ENCODE results near the gene NFIA. TPM values are rescaled to one million over a fixed set of nuclear protein-coding genes. Genes with fewer than 3 reads are reported as not detected.
A peak's percentile ranks its signal among the peaks of the same experiment; 100 is the strongest.

NFIA gene
- polyA plus RNA-seq, 1 donor, result 9.6 TPM

DNA sequence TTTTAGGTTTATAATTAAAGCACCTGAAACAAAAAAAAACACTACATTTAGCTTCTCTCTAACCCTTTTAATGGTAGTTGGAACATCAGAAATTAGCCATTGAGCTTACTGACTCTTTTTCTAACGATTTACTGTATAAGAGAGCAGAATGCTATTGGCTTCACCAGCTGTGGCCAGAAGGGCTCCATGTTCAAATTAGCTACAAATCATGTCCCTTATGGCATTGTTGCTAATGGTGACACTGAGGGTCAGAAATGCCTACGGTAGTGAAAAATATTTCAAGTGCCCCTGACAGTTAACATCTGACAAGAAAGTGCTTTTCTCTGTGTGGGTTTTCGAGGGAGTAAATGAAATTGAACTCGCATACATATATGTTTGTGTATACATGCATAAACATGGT is 232.7 kb downstream of the NFIA start:
- H3K27me3 ChIP-seq (ENCODE audit: control insufficient read depth, insufficient read depth, low read length), result no peaks in the 10 kb centered on the region
- 83% methylated on average over 2 of the region's 4 CpGs for WGBS (ENCODE audit: insufficient coverage, low lambda C conversion rate)
- DNase-seq, result no peak

DNA sequence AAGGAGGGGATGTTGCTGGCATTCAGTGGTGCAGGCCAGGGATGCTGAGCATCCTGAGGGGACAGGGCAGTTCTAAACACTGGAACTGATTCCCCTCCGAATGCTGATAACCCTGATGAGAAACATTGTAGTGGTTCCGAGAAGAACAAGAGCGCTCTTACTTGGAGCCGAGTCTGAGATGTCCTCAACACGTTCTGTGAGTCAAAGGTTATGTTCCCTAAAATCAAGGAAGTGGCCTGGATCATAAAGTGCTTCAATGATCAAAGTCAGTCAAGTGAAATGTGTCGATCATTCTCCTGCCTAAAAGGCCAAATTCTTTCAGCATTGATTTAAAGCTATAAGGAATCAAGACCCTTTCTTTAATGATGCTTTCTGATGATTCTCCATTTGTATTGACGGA is 234.1 kb downstream of the NFIA start:
- Histone ChIP-seq H3K36me3 (ENCODE audit: control insufficient read depth, insufficient read depth, low read length) (peaks cover 2% of the 10 kb centered on the region), H3K9me3 (ENCODE audit: control insufficient read depth, low read depth, low read length) (no peaks in the 10 kb centered on the region), H3K4me3 (ENCODE audit: low read length) (no peak overlapping the region), H3K4me1 (ENCODE audit: control insufficient read depth, insufficient read depth, low read length) (peaks cover 6% of the 10 kb centered on the region), H3K27me3 (ENCODE audit: control insufficient read depth, insufficient read depth, low read length) (no peaks in the 10 kb centered on the region), H3K27ac (ENCODE audit: low read length) (no peak overlapping the region)
- no peak for DNase-seq
- WGBS (ENCODE audit: insufficient coverage, low lambda C conversion rate), result no CpG with 5 or more reads among the region's 7 CpGs

More for the DNA sequence above, 232.7 kb downstream of the NFIA start:
- H3K27ac ChIP-seq (ENCODE audit: low read length), result no peak overlapping the region
- H3K4me3 ChIP-seq (ENCODE audit: low read length), result no peak overlapping the region
- H3K36me3 ChIP-seq (ENCODE audit: control insufficient read depth, insufficient read depth, low read length), result peaks cover 2% of the 10 kb centered on the region
- H3K9me3 ChIP-seq (ENCODE audit: control insufficient read depth, low read depth, low read length), result no peaks in the 10 kb centered on the region
- H3K4me1 ChIP-seq (ENCODE audit: control insufficient read depth, insufficient read depth, low read length), result peaks cover 5% of the 10 kb centered on the region

DNA sequence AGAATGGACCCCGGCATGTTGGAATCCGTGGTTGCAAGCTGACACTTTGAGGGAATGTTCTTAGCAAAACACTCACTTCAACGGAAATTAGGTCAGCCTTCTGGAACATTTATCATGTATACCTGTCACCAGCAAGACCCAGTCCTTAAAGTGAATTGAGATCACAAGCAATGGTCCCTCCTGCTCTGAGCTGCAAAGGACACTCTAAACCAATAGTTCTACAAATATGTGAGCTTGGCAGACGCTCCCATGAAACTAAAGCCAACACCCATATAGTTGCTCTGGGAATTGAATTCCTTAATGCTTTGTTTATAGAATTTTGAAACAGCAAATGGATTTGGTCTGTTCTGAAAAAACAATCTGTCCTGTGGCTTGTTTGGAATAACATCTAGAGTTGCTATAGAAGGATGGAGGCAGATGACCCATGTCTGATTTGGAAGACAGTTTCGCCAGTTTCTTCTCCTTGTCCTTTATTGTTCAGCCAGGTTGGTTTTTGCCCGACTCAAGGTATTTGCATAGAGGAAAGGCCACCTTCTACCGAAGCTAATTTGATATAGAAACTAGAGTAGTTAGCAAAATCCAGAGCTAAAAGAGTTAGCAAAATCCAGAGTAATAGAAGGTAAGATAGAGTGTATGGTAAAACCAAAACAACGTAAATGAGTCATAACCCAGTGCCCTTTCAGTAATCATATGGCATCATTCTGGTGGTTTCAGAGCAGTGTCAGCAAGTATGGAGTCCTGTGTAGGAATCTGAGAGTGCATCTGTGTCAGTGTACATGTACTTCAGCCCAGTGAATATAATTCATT is 236.2 kb downstream of the NFIA start:
- Histone ChIP-seq H3K27ac (ENCODE audit: low read length) (peak overlapping the region; percentile 3), H3K36me3 (ENCODE audit: control insufficient read depth, insufficient read depth, low read length) (peaks cover 2% of the 10 kb centered on the region), H3K9me3 (ENCODE audit: control insufficient read depth, low read depth, low read length) (no peaks in the 10 kb centered on the region), H3K4me1 (ENCODE audit: control insufficient read depth, insufficient read depth, low read length) (peaks cover 8% of the 10 kb centered on the region), H3K27me3 (ENCODE audit: control insufficient read depth, insufficient read depth, low read length) (no peaks in the 10 kb centered on the region), H3K4me3 (ENCODE audit: low read length) (no peak overlapping the region)
- 74% methylated on average over 2 of the region's 8 CpGs for WGBS (ENCODE audit: insufficient coverage, low lambda C conversion rate)
- DNase-seq, result peak in 1 of 2 donors; percentile 47

DNA sequence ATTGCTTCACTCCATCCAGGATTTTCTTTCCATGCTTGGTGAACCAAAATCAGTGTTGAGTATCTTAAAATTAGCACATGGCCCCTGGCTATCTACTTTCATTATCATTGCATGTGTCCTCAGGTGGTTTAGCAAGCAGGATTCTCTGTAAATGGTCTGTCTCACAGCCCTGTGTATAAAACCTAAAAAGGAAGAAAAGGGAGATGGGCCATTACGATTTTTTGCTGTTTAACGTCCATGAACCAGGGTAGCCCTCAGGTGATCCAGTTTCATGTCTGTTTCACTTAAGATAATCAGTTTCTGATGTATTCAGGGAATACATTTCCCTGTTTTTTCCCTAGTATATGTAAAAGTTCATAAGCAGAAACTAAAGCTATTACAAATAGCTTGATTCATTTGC is 238.2 kb downstream of the NFIA start:
- H3K27me3 ChIP-seq (ENCODE audit: control insufficient read depth, insufficient read depth, low read length), result no peaks in the 10 kb centered on the region
- DNase-seq, result no peak
- H3K4me3 ChIP-seq (ENCODE audit: low read length), result no peak overlapping the region
- H3K36me3 ChIP-seq (ENCODE audit: control insufficient read depth, insufficient read depth, low read length), result no peaks in the 10 kb centered on the region
- H3K9me3 ChIP-seq (ENCODE audit: control insufficient read depth, low read depth, low read length), result no peaks in the 10 kb centered on the region
- H3K4me1 ChIP-seq (ENCODE audit: control insufficient read depth, insufficient read depth, low read length), result peaks cover 8% of the 10 kb centered on the region
- no CpG with 5 or more reads among the region's 2 CpGs for WGBS (ENCODE audit: insufficient coverage, low lambda C conversion rate)
- no peak overlapping the region for H3K27ac ChIP-seq (ENCODE audit: low read length)

DNA sequence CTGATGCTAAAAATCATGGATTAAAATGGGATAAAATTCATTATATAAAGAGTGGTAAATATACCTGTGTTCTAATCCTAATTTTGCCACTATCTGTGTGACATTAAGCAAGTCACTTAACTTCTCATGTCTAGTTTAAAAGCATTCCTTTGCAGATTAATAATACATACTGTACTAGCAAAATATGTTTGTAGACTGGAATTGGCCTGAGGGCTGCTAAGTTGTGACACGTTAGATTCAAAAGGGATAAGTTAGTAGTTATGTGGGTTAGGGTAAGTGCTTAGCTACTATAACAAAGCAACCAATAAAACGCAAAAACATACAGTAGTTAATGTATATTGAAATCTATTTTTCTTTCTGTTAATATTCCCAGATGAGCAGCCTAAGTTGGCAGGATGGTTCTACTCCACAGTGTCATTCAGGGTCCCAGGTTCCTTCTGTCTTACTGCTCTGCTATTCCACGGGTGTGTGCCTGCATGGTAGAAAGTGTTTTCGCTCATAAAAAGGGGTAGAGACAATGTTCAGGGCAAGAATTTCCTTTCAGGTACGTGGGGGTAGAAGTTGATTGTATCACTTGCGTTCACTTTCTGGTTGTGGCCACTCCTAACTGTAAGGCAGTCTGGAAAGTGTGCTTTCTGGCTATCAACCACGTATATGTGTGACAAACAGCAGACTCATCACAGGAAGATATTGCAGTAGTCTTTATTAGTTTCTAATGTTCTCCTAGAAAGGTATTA is 239.8 kb downstream of the NFIA start:
- no peak for DNase-seq
- H3K4me1 ChIP-seq (ENCODE audit: control insufficient read depth, insufficient read depth, low read length), result peaks cover 8% of the 10 kb centered on the region
- no peaks in the 10 kb centered on the region for H3K27me3 ChIP-seq (ENCODE audit: control insufficient read depth, insufficient read depth, low read length)
- no peak overlapping the region for H3K4me3 ChIP-seq (ENCODE audit: low read length)
- H3K36me3 ChIP-seq (ENCODE audit: control insufficient read depth, insufficient read depth, low read length), result no peaks in the 10 kb centered on the region
- H3K27ac ChIP-seq (ENCODE audit: low read length), result no peak overlapping the region
- no peaks in the 10 kb centered on the region for H3K9me3 ChIP-seq (ENCODE audit: control insufficient read depth, low read depth, low read length)
- WGBS (ENCODE audit: insufficient coverage, low lambda C conversion rate), result 100% methylated on average over 1 of the region's 7 CpGs

DNA sequence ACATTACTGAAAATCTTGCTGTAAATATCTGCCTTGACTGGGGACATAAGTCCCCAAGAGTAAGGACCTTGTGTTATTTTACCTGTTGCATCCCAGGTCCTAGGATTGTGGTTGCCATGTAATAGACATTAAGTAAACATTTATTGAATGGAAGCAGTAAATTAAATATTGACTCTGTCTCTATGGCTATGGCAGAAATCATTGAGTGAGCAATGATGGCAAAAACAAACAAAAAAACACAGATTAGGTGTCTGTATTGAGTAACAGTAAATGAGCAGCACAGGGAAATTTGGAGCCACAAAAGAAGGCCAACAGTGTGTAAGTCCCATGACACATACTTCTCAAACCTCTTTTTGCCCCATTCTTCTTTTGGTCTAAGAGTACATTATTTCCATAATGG is 240.4 kb downstream of the NFIA start:
- H3K27me3 ChIP-seq (ENCODE audit: control insufficient read depth, insufficient read depth, low read length), result no peaks in the 10 kb centered on the region
- peak in 1 of 2 donors; percentile 17 for DNase-seq
- H3K4me1 ChIP-seq (ENCODE audit: control insufficient read depth, insufficient read depth, low read length), result peaks cover 8% of the 10 kb centered on the region
- no peaks in the 10 kb centered on the region for H3K36me3 ChIP-seq (ENCODE audit: control insufficient read depth, insufficient read depth, low read length)
- H3K9me3 ChIP-seq (ENCODE audit: control insufficient read depth, low read depth, low read length), result no peaks in the 10 kb centered on the region
- no peak overlapping the region for H3K4me3 ChIP-seq (ENCODE audit: low read length)
- H3K27ac ChIP-seq (ENCODE audit: low read length), result no peak overlapping the region

DNA sequence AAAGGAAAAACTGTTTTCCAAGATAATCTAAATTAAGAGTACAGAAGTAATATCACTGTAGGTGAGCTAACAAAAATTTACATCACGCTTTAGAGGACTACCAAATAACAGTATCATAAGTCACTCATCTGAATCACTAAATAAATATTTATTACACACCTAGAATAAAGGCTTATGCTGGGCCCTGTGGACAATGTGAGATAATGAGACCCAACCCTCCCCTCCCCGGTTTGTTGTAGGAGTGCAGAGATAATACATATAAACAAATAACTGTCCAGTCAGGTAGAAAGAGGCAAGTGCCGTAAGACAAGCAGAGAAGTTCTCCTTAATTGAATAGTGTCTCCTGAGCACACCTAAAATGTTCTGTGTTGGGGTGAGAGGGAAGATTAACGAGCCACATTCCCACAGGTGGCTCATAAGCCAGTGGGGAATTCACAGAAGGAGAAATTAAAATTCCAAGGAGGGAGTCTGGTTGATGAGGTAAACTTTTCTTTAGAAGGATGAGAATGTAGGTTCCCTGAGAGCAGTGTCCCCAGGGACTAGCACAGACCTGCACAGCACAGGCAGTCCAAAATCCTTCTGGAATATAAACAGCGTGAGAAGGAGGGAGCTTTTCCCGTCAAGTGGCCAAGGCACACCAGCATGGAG is 241.4 kb downstream of the NFIA start:
- no peak overlapping the region for H3K27ac ChIP-seq (ENCODE audit: low read length)
- H3K4me1 ChIP-seq (ENCODE audit: control insufficient read depth, insufficient read depth, low read length), result peaks cover 8% of the 10 kb centered on the region
- no peak overlapping the region for H3K4me3 ChIP-seq (ENCODE audit: low read length)
- H3K9me3 ChIP-seq (ENCODE audit: control insufficient read depth, low read depth, low read length), result no peaks in the 10 kb centered on the region
- no peaks in the 10 kb centered on the region for H3K36me3 ChIP-seq (ENCODE audit: control insufficient read depth, insufficient read depth, low read length)
- no peaks in the 10 kb centered on the region for H3K27me3 ChIP-seq (ENCODE audit: control insufficient read depth, insufficient read depth, low read length)
- 80% methylated on average over 1 of the region's 6 CpGs for WGBS (ENCODE audit: insufficient coverage, low lambda C conversion rate)
- no peak for DNase-seq

DNA sequence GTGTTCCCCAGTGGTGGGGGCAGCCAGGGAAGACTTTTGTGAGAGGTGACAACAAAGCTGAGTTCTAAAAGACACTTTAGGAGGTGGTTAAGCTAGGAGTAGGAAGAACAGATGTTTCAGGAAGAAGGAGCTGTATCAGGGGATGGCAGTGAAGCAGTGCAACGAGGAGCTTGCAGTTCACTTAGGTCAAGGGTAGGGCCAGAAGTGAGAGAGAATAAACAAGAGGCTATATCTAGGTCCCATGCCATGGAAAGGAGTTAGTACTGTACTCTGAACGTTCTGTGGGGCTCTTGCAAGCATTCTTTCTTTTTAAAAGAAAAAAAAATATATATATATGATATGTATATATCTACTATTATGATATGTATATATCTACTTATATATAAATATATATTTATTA is 244.4 kb downstream of the NFIA start:
- 33% methylated on average over 2 of the region's 2 CpGs for WGBS (ENCODE audit: insufficient coverage, low lambda C conversion rate)
- Histone ChIP-seq H3K4me3 (ENCODE audit: low read length) (no peak overlapping the region), H3K9me3 (ENCODE audit: control insufficient read depth, low read depth, low read length) (no peaks in the 10 kb centered on the region), H3K27ac (ENCODE audit: low read length) (no peak overlapping the region), H3K36me3 (ENCODE audit: control insufficient read depth, insufficient read depth, low read length) (no peaks in the 10 kb centered on the region), H3K27me3 (ENCODE audit: control insufficient read depth, insufficient read depth, low read length) (no peaks in the 10 kb centered on the region), H3K4me1 (ENCODE audit: control insufficient read depth, insufficient read depth, low read length) (peaks cover 2% of the 10 kb centered on the region)
- DNase-seq, result no peak

DNA sequence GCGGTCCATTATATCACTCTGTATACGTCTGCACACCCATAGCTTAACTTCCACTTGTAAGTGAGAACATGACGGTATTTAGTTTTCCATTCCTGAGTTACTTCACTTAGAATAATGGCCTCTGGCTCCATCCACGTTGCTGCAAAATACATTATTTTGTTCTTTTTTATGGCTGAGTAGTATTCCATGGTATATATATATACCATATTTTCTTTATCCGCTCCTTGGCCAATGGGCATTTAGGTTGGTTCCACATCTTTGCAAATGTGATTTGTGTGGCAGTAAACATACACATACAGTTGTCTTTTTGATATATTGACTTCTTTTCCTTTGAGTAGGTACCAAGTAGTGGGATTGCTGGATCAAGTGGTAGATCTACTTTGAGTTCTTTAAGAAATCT is 245.1 kb downstream of the NFIA start:
- H3K27me3 ChIP-seq (ENCODE audit: control insufficient read depth, insufficient read depth, low read length), result no peaks in the 10 kb centered on the region
- DNase-seq, result no peak
- no peak overlapping the region for H3K4me3 ChIP-seq (ENCODE audit: low read length)
- WGBS (ENCODE audit: insufficient coverage, low lambda C conversion rate), result no CpG with 5 or more reads among the region's 5 CpGs
- no peak overlapping the region for H3K27ac ChIP-seq (ENCODE audit: low read length)
- H3K4me1 ChIP-seq (ENCODE audit: control insufficient read depth, insufficient read depth, low read length), result peaks cover under 1% of the 10 kb centered on the region
- no peaks in the 10 kb centered on the region for H3K36me3 ChIP-seq (ENCODE audit: control insufficient read depth, insufficient read depth, low read length)
- no peaks in the 10 kb centered on the region for H3K9me3 ChIP-seq (ENCODE audit: control insufficient read depth, low read depth, low read length)

DNA sequence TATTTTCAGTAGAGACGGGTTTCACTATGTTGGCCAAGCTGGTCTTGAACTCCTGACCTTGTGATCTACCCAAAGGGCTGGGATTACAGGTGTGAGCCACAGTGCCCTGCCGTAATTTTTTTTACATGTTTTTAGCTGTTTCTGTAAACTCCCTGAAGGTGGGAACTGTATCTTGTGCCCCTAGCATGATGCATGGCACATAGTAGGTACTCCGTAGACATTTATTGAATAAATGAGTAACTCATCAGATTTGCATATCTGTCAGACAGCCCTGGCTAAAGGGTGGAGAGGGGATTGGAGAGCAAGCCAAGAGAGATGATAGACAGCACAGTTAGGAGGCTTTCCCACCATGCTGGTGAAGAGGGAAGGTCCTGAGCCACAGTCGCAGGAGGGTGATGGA is 247.2 kb downstream of the NFIA start:
- no CpG with 5 or more reads among the region's 4 CpGs for WGBS (ENCODE audit: insufficient coverage, low lambda C conversion rate)
- H3K36me3 ChIP-seq (ENCODE audit: control insufficient read depth, insufficient read depth, low read length), result peaks cover 10% of the 10 kb centered on the region

More for the DNA sequence above, 247.2 kb downstream of the NFIA start:
- Histone ChIP-seq H3K4me3 (ENCODE audit: low read length) (no peak overlapping the region), H3K9me3 (ENCODE audit: control insufficient read depth, low read depth, low read length) (no peaks in the 10 kb centered on the region), H3K27me3 (ENCODE audit: control insufficient read depth, insufficient read depth, low read length) (no peaks in the 10 kb centered on the region), H3K4me1 (ENCODE audit: control insufficient read depth, insufficient read depth, low read length) (no peaks in the 10 kb centered on the region), H3K27ac (ENCODE audit: low read length) (no peak overlapping the region)
- no peak for DNase-seq

Data from large intestine (tissue), 3 donors.